ENCODE data around the gene CCND2.
A peak's percentile ranks its signal among the peaks of the same experiment; 100 is the strongest.

Gene CCND2

DNA sequence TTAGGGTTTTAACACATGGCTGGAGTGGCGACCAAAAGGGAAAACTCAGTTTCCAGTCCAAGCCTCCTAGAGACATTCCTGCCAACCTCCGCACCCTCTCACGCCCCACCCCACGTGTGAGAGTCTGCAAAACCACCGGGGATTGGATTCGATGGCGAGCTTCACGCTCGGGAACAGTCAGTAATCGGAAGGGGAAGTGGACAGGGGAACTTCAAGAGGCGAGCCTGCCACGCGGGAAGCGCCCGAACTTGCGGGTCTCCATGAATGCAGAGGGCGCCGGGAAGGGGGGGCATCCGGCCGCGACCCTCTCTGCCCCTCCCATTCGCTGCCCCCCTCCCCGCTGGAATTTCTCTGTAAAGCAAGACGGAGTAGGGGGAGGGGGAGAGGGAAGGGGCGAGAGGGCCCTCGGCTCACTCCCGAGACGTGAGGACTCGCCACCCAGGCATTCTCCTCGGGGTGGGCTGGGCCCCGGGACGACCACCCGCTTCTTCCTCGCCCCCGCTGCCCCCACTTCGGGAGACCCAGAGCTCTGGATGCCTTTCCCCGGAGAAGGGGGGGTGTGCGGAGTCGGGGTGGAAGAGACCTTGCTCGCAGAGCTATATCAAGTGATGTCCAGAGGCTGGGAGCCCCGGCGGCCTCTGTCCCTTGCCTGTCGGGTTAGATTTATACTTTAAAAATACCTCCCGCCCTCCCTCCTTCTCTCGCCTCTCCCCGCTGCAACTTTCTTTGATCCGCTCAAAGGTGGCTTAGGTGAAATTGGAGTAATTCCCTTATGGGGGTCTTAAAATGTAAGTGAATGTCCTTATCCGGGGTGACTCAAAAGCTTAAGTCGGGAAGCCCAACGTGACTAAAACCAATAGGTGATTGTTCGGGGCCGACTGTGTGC lies 2.5 kb upstream of the CCND2 start (continued):
- TF ChIP-seq, protein P1, sequence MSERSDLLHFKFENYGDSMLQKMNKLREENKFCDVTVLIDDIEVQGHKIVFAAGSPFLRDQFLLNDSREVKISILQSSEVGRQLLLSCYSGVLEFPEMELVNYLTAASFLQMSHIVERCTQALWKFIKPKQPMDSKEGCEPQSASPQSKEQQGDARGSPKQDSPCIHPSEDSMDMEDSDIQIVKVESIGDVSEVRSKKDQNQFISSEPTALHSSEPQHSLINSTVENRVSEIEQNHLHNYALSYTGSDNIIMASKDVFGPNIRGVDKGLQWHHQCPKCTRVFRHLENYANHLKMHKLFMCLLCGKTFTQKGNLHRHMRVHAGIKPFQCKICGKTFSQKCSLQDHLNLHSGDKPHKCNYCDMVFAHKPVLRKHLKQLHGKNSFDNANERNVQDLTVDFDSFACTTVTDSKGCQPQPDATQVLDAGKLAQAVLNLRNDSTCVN (tag by site-specific recombination; optimal IDR thresholded peaks at IDR 0.05): peak; percentile 63
- TF ChIP-seq, protein P2, sequence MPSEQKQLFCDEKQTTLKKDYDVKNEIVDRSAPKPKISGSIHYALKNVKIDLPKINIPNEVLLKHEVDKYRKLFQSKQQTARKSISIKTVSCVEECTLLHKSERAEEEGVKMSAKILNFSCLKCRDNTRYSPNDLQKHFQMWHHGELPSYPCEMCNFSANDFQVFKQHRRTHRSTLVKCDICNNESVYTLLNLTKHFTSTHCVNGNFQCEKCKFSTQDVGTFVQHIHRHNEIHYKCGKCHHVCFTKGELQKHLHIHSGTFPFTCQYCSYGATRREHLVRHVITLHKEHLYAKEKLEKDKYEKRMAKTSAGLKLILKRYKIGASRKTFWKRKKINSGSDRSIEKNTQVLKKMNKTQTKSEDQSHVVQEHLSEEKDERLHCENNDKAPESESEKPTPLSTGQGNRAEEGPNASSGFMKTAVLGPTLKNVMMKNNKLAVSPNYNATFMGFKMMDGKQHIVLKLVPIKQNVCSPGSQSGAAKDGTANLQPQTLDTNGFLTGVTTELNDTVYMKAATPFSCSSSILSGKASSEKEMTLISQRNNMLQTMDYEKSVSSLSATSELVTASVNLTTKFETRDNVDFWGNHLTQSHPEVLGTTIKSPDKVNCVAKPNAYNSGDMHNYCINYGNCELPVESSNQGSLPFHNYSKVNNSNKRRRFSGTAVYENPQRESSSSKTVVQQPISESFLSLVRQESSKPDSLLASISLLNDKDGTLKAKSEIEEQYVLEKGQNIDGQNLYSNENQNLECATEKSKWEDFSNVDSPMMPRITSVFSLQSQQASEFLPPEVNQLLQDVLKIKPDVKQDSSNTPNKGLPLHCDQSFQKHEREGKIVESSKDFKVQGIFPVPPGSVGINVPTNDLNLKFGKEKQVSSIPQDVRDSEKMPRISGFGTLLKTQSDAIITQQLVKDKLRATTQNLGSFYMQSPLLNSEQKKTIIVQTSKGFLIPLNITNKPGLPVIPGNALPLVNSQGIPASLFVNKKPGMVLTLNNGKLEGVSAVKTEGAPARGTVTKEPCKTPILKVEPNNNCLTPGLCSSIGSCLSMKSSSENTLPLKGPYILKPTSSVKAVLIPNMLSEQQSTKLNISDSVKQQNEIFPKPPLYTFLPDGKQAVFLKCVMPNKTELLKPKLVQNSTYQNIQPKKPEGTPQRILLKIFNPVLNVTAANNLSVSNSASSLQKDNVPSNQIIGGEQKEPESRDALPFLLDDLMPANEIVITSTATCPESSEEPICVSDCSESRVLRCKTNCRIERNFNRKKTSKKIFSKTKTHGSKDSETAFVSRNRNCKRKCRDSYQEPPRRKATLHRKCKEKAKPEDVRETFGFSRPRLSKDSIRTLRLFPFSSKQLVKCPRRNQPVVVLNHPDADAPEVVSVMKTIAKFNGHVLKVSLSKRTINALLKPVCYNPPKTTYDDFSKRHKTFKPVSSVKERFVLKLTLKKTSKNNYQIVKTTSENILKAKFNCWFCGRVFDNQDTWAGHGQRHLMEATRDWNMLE (tag by site-specific recombination; conservative IDR thresholded peaks at IDR 0.05; ENCODE audit: low read depth): no peak
- TF ChIP-seq ZNF248 (tag by site-specific recombination; IDR thresholded peaks at IDR 0.05): no peak
- no peak for TF ChIP-seq ZNF792 (tag by site-specific recombination; IDR thresholded peaks at IDR 0.05)
- TF ChIP-seq, protein P3, sequence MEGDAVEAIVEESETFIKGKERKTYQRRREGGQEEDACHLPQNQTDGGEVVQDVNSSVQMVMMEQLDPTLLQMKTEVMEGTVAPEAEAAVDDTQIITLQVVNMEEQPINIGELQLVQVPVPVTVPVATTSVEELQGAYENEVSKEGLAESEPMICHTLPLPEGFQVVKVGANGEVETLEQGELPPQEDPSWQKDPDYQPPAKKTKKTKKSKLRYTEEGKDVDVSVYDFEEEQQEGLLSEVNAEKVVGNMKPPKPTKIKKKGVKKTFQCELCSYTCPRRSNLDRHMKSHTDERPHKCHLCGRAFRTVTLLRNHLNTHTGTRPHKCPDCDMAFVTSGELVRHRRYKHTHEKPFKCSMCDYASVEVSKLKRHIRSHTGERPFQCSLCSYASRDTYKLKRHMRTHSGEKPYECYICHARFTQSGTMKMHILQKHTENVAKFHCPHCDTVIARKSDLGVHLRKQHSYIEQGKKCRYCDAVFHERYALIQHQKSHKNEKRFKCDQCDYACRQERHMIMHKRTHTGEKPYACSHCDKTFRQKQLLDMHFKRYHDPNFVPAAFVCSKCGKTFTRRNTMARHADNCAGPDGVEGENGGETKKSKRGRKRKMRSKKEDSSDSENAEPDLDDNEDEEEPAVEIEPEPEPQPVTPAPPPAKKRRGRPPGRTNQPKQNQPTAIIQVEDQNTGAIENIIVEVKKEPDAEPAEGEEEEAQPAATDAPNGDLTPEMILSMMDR (tag by site-specific recombination; IDR thresholded peaks at IDR 0.05): no peak
- TF ChIP-seq ZNF837 (tag by site-specific recombination; IDR thresholded peaks at IDR 0.05): no peak
- no peak for TF ChIP-seq ZFP37 (tag by site-specific recombination; IDR thresholded peaks at IDR 0.05)
- no peak for TF ChIP-seq ZNF623 (tag by site-specific recombination; IDR thresholded peaks at IDR 0.05)
- no peak for TF ChIP-seq GLIS1 (tag by site-specific recombination; IDR thresholded peaks at IDR 0.05)
- TF ChIP-seq ZFP3 (tag by site-specific recombination; IDR thresholded peaks at IDR 0.05; ENCODE audit: low read depth): no peak
- TF ChIP-seq KLF16 (tag by site-specific recombination; IDR thresholded peaks at IDR 0.05): no peak
- TF ChIP-seq, protein P4, sequence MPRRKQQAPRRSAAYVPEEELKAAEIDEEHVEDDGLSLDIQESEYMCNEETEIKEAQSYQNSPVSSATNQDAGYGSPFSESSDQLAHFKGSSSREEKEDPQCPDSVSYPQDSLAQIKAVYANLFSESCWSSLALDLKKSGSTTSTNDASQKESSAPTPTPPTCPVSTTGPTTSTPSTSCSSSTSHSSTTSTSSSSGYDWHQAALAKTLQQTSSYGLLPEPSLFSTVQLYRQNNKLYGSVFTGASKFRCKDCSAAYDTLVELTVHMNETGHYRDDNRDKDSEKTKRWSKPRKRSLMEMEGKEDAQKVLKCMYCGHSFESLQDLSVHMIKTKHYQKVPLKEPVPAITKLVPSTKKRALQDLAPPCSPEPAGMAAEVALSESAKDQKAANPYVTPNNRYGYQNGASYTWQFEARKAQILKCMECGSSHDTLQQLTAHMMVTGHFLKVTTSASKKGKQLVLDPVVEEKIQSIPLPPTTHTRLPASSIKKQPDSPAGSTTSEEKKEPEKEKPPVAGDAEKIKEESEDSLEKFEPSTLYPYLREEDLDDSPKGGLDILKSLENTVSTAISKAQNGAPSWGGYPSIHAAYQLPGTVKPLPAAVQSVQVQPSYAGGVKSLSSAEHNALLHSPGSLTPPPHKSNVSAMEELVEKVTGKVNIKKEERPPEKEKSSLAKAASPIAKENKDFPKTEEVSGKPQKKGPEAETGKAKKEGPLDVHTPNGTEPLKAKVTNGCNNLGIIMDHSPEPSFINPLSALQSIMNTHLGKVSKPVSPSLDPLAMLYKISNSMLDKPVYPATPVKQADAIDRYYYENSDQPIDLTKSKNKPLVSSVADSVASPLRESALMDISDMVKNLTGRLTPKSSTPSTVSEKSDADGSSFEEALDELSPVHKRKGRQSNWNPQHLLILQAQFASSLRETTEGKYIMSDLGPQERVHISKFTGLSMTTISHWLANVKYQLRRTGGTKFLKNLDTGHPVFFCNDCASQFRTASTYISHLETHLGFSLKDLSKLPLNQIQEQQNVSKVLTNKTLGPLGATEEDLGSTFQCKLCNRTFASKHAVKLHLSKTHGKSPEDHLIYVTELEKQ (tag by site-specific recombination; IDR thresholded peaks at IDR 0.05; ENCODE audit: borderline replicate concordance): no peak
- TF ChIP-seq ZNF112 (tag by site-specific recombination; IDR thresholded peaks at IDR 0.05): no peak
- no peak for TF ChIP-seq ZNF324 (tag by site-specific recombination; IDR thresholded peaks at IDR 0.05)
- TF ChIP-seq BCL11B (tag by site-specific recombination; IDR thresholded peaks at IDR 0.05; ENCODE audit: low read depth): no peak
- TF ChIP-seq ZNF266 (tag by site-specific recombination; IDR thresholded peaks at IDR 0.05; ENCODE audit: low read depth): no peak
- peak; percentile 83 for TF ChIP-seq ZBTB20 (tag by site-specific recombination; IDR thresholded peaks at IDR 0.05)
- TF ChIP-seq ZNF549 (tag by site-specific recombination; IDR thresholded peaks at IDR 0.05): no peak
- TF ChIP-seq ZNF239 (tag by site-specific recombination; IDR thresholded peaks at IDR 0.05): no peak
- no peak for TF ChIP-seq ZNF701 (tag by site-specific recombination; IDR thresholded peaks at IDR 0.05)
- TF ChIP-seq KLF7 (tag by site-specific recombination; IDR thresholded peaks at IDR 0.05; ENCODE audit: borderline replicate concordance): no peak
- no peak for TF ChIP-seq ZNF274 (IDR thresholded peaks at IDR 0.05; ENCODE audit: low read length)
- no peak for TF ChIP-seq ZNF274 (tag by site-specific recombination; IDR thresholded peaks at IDR 0.05; ENCODE audit: borderline replicate concordance)
- TF ChIP-seq ZNF157 (tag by site-specific recombination; IDR thresholded peaks at IDR 0.05): no peak
- no peak for TF ChIP-seq ZNF2 (tag by site-specific recombination; IDR thresholded peaks at IDR 0.05)
- no peak for TF ChIP-seq ZNF146 (tag by site-specific recombination; IDR thresholded peaks at IDR 0.05)
- TF ChIP-seq ZNF514 (tag by site-specific recombination; IDR thresholded peaks at IDR 0.05): no peak

Measured in HEK293 (cell line).